OCI-LY3 (cell line): Measurements from ENCODE around the gene DDTL.
"Not testable (repeated sequence)": the region's sequence is repeated elsewhere in the genome, so short reads cannot be mapped to it uniquely, and the experiment has no call there.

Experiments
- EZH2phosphoT487 ChIP-seq: fragments of 200-600 bp; shearing (Covaris generic); IDR thresholded peaks from 2 replicates; pipeline ENCODE4 v1.6.1; 2018; ENCODE audit warnings: antibody characterized with exemption, mixed run types, low read depth
- TF ChIP-seq, protein P1 (sequence below): fragments of 200-600, 300-600 bp; sonication (generic); IDR thresholded peaks from 2 replicates; pipeline ENCODE4 v1.5.1; 2014; ENCODE audit warnings: antibody characterized with exemption, low read length, low read depth

- TF ChIP-seq, protein P1, sequence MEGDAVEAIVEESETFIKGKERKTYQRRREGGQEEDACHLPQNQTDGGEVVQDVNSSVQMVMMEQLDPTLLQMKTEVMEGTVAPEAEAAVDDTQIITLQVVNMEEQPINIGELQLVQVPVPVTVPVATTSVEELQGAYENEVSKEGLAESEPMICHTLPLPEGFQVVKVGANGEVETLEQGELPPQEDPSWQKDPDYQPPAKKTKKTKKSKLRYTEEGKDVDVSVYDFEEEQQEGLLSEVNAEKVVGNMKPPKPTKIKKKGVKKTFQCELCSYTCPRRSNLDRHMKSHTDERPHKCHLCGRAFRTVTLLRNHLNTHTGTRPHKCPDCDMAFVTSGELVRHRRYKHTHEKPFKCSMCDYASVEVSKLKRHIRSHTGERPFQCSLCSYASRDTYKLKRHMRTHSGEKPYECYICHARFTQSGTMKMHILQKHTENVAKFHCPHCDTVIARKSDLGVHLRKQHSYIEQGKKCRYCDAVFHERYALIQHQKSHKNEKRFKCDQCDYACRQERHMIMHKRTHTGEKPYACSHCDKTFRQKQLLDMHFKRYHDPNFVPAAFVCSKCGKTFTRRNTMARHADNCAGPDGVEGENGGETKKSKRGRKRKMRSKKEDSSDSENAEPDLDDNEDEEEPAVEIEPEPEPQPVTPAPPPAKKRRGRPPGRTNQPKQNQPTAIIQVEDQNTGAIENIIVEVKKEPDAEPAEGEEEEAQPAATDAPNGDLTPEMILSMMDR, result not testable (repeated sequence)
- TF ChIP-seq EZH2phosphoT487, result not testable (repeated sequence)
These were observed 594 bp upstream of the DDTL start for GRCh38 chr22:23966094-23966493.
